Muscle layer of colon (tissue), 2 donors: Measurements from ENCODE around the gene GSTA3.
"Not testable (repeated sequence)": the region's sequence is repeated elsewhere in the genome, so short reads cannot be mapped to it uniquely, and the experiment has no call there.

Source experiments
- H3K27ac ChIP-seq: one replicate; pipeline ENCODE4 v1.7.0; 2013; ENCODE audit warnings: low read depth, mild to moderate bottlenecking, low read length, moderate library complexity
- H3K27me3 ChIP-seq, 2 donors: one replicate each; pipeline ENCODE4 v1.7.0; 2013; ENCODE audit warnings: low read length in 2 of 2, mild to moderate bottlenecking in 2 of 2; ENCODE audit not compliant: insufficient read depth in 2 of 2, control insufficient read depth in 1 of 2
- H3K36me3 ChIP-seq: one replicate; pipeline ENCODE4 v1.7.0; 2013; ENCODE audit warnings: mild to moderate bottlenecking, low read length; ENCODE audit not compliant: insufficient read depth
- H3K4me1 ChIP-seq: one replicate; pipeline ENCODE4 v1.7.0; 2013; ENCODE audit warnings: mild to moderate bottlenecking, low read length; ENCODE audit not compliant: insufficient read depth
- H3K4me3 ChIP-seq, 2 donors: one replicate each; pipeline ENCODE4 v1.7.0; 2013; ENCODE audit warnings: low read length in 2 of 2, low read depth in 1 of 2, mild to moderate bottlenecking in 1 of 2, moderate library complexity in 1 of 2
- H3K9ac ChIP-seq: one replicate; pipeline ENCODE4 v1.7.0; 2013; ENCODE audit warnings: low read length
- H3K9me3 ChIP-seq: one replicate; pipeline ENCODE4 v1.7.0; 2013; ENCODE audit warnings: mild to moderate bottlenecking, low read length
- donor health status: abdominal sarcoma.
- donor health status: Adenocarcinoma of cecum.

GSTA3 gene

GRCh38 chr6:52877786-52878185 is 31.7 kb downstream of the GSTA3 start:
- H3K27me3 ChIP-seq = no peaks in the 10 kb centered on the region
- no peaks in the 10 kb centered on the region for H3K36me3 ChIP-seq
- H3K4me1 ChIP-seq = no peaks in the 10 kb centered on the region
- H3K27ac ChIP-seq = no peak overlapping the region
- no peaks in the 10 kb centered on the region for H3K9me3 ChIP-seq
- H3K4me3 ChIP-seq = no peak overlapping the region
- H3K9ac ChIP-seq = no peak overlapping the region

GRCh38 chr6:52877168-52877567 is 32.3 kb downstream of the GSTA3 start:
- no peaks in the 10 kb centered on the region for H3K27me3 ChIP-seq
- H3K36me3 ChIP-seq = no peaks in the 10 kb centered on the region
- no peaks in the 10 kb centered on the region for H3K4me1 ChIP-seq
- no peak overlapping the region for H3K27ac ChIP-seq
- H3K9ac ChIP-seq = no peak overlapping the region
- H3K4me3 ChIP-seq = no peak overlapping the region
- no peaks in the 10 kb centered on the region for H3K9me3 ChIP-seq

- Histone ChIP-seq H3K4me1 (no peaks in the 10 kb centered on the region), H3K4me3 (no peak overlapping the region), H3K36me3 (no peaks in the 10 kb centered on the region), H3K27me3 (no peaks in the 10 kb centered on the region), H3K27ac (no peak overlapping the region), H3K9me3 (no peaks in the 10 kb centered on the region), H3K9ac (no peak overlapping the region)
Measured at GRCh38 chr6:52876056-52876787, 33.3 kb downstream of the GSTA3 start.

GRCh38 chr6:52872031-52872430 is 37.5 kb downstream of the GSTA3 start:
- no peak overlapping the region for H3K4me3 ChIP-seq
- H3K36me3 ChIP-seq = no peaks in the 10 kb centered on the region
- H3K27me3 ChIP-seq = no peaks in the 10 kb centered on the region
- no peak overlapping the region for H3K9ac ChIP-seq
- no peak overlapping the region for H3K27ac ChIP-seq
- H3K4me1 ChIP-seq = no peaks in the 10 kb centered on the region
- H3K9me3 ChIP-seq = no peaks in the 10 kb centered on the region

GRCh38 chr6:52871621-52872020 is 37.9 kb downstream of the GSTA3 start:
- Histone ChIP-seq H3K9ac (no peak overlapping the region), H3K27me3 (no peaks in the 10 kb centered on the region), H3K4me3 (no peak overlapping the region), H3K4me1 (no peaks in the 10 kb centered on the region), H3K9me3 (no peaks in the 10 kb centered on the region), H3K27ac (no peak overlapping the region), H3K36me3 (no peaks in the 10 kb centered on the region)

- H3K27me3 ChIP-seq = not testable (repeated sequence)
Measured at GRCh38 chr6:52870335-52871091, 39.0 kb downstream of the GSTA3 start.

GRCh38 chr6:52868899-52869298 is 40.6 kb downstream of the GSTA3 start:
- not testable (repeated sequence) for H3K27ac ChIP-seq, H3K9me3 ChIP-seq, H3K4me1 ChIP-seq, H3K4me3 ChIP-seq, H3K9ac ChIP-seq, H3K27me3 ChIP-seq, H3K36me3 ChIP-seq

More at GRCh38 chr6:52870335-52871091, 39.0 kb downstream of the GSTA3 start:
- not testable (repeated sequence) for H3K9me3 ChIP-seq, H3K36me3 ChIP-seq, H3K4me3 ChIP-seq, H3K9ac ChIP-seq, H3K4me1 ChIP-seq, H3K27ac ChIP-seq

GRCh38 chr6:52868240-52868639 is 41.3 kb downstream of the GSTA3 start:
- Histone ChIP-seq H3K27me3 (no peaks in the 10 kb centered on the region), H3K27ac (no peak overlapping the region), H3K4me1 (no peaks in the 10 kb centered on the region), H3K9me3 (no peaks in the 10 kb centered on the region), H3K4me3 (no peak overlapping the region), H3K36me3 (no peaks in the 10 kb centered on the region), H3K9ac (no peak overlapping the region)

GRCh38 chr6:52861151-52861550 is 48.3 kb downstream of the GSTA3 start:
- H3K27ac ChIP-seq, H3K36me3 ChIP-seq, H3K27me3 ChIP-seq, H3K4me1 ChIP-seq, H3K4me3 ChIP-seq, H3K9ac ChIP-seq, H3K9me3 ChIP-seq: not testable (repeated sequence)

GRCh38 chr6:52858416-52858815 is 51.1 kb downstream of the GSTA3 start:
- no peak overlapping the region for H3K4me3 ChIP-seq

GRCh38 chr6:52856137-52856536 is 53.4 kb downstream of the GSTA3 start:
- H3K27me3 ChIP-seq, H3K36me3 ChIP-seq, H3K4me1 ChIP-seq, H3K4me3 ChIP-seq, H3K9me3 ChIP-seq, H3K9ac ChIP-seq, H3K27ac ChIP-seq: not testable (repeated sequence)

More at GRCh38 chr6:52858416-52858815, 51.1 kb downstream of the GSTA3 start:
- Histone ChIP-seq H3K27me3 (no peaks in the 10 kb centered on the region), H3K9ac (no peak overlapping the region), H3K9me3 (no peaks in the 10 kb centered on the region), H3K36me3 (no peaks in the 10 kb centered on the region), H3K4me1 (no peaks in the 10 kb centered on the region), H3K27ac (no peak overlapping the region)

- Histone ChIP-seq H3K4me1 (no peaks in the 10 kb centered on the region), H3K27ac (no peak overlapping the region), H3K9ac (no peak overlapping the region)
Measured at GRCh38 chr6:52849137-52849536, 60.4 kb downstream of the GSTA3 start.

More at GRCh38 chr6:52849137-52849536, 60.4 kb downstream of the GSTA3 start:
- no peaks in the 10 kb centered on the region for H3K27me3 ChIP-seq
- no peaks in the 10 kb centered on the region for H3K36me3 ChIP-seq
- no peaks in the 10 kb centered on the region for H3K9me3 ChIP-seq
- no peak overlapping the region for H3K4me3 ChIP-seq
